ENCODE measurements around the gene CNTNAP4.

CNTNAP4 gene

GRCh38 chr16:76278086-76278485, 885 bp downstream of the CNTNAP4 start:
- TF ChIP-seq, protein P1, sequence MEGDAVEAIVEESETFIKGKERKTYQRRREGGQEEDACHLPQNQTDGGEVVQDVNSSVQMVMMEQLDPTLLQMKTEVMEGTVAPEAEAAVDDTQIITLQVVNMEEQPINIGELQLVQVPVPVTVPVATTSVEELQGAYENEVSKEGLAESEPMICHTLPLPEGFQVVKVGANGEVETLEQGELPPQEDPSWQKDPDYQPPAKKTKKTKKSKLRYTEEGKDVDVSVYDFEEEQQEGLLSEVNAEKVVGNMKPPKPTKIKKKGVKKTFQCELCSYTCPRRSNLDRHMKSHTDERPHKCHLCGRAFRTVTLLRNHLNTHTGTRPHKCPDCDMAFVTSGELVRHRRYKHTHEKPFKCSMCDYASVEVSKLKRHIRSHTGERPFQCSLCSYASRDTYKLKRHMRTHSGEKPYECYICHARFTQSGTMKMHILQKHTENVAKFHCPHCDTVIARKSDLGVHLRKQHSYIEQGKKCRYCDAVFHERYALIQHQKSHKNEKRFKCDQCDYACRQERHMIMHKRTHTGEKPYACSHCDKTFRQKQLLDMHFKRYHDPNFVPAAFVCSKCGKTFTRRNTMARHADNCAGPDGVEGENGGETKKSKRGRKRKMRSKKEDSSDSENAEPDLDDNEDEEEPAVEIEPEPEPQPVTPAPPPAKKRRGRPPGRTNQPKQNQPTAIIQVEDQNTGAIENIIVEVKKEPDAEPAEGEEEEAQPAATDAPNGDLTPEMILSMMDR (IDR thresholded peaks at IDR 0.05; ENCODE audit: control extremely low read depth, extremely low read depth, low read depth, missing control alignments): no peak
- ChIA-PET CTCF (interaction anchor here (1.0 to 2.2 kb wide), 2 partner anchors 9 to 376 kb away, joined by 3 to 14 read pairs; no protein-coding TSS in a partner anchor), POLR2A (no interaction called here)
- DNase-seq (ENCODE audit: extremely low spot score): no peak

DNA sequence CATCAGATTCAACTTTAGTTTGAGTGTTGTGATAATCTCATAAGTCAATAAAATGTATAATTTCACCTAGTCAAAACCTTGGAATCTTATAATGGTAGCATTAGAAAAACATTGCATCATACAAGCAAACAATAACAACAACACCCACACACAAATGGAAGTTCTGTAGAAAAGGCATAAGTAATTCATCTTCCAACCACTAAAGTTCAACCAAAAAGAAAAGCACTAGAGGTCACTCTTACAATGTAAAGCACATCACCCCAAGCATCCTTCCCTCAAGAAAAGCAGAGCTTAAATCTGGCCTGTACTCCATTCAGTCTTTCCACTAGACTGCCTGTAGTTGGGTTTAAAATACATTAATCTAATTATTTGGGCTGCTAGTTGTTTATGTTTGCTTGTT, 1.8 kb downstream of the CNTNAP4 start:
- ChIA-PET POLR2A (no interaction called here), CTCF (interaction anchor here (1.6 to 2.2 kb wide), 3 partner anchors 17 to 892 kb away, joined by 6 to 14 read pairs (median 7); no protein-coding TSS in a partner anchor)
- DNase-seq (ENCODE audit: extremely low spot score): no peak
- TF ChIP-seq, protein P1 (IDR thresholded peaks at IDR 0.05; ENCODE audit: control extremely low read depth, extremely low read depth, low read depth, missing control alignments): no peak

GRCh38 chr16:76280421-76281215, 3.4 kb downstream of the CNTNAP4 start:
- CTCF ChIA-PET: interaction anchor here (1.1 to 1.4 kb wide), 2 partner anchors 11 to 890 kb away, joined by 3 to 6 read pairs; no protein-coding TSS in a partner anchor
- DNase-seq (ENCODE audit: extremely low spot score): no peak
- TF ChIP-seq, protein P1 (IDR thresholded peaks at IDR 0.05; ENCODE audit: control extremely low read depth, extremely low read depth, low read depth, missing control alignments): no peak
- POLR2A ChIA-PET: no interaction called here

GRCh38 chr16:76287466-76287865, 10.3 kb downstream of the CNTNAP4 start:
- ChIA-PET CTCF (interaction anchor here (1.4 kb wide), 2 partner anchors 9 to 20 kb away, joined by 3 read pairs; no protein-coding TSS in a partner anchor), POLR2A (no interaction called here)
- DNase-seq (ENCODE audit: extremely low spot score): no peak

GRCh38 chr16:76292218-76292617, 15.0 kb downstream of the CNTNAP4 start:
- CTCF ChIA-PET: no interaction called here
- TF ChIP-seq, protein P1 (IDR thresholded peaks at IDR 0.05; ENCODE audit: control extremely low read depth, extremely low read depth, low read depth, missing control alignments): no peak
- DNase-seq (ENCODE audit: extremely low spot score): no peak
- POLR2A ChIA-PET: no interaction called here

More at GRCh38 chr16:76287466-76287865, 10.3 kb downstream of the CNTNAP4 start:
- TF ChIP-seq, protein P1 (IDR thresholded peaks at IDR 0.05; ENCODE audit: control extremely low read depth, extremely low read depth, low read depth, missing control alignments): no peak

DNA sequence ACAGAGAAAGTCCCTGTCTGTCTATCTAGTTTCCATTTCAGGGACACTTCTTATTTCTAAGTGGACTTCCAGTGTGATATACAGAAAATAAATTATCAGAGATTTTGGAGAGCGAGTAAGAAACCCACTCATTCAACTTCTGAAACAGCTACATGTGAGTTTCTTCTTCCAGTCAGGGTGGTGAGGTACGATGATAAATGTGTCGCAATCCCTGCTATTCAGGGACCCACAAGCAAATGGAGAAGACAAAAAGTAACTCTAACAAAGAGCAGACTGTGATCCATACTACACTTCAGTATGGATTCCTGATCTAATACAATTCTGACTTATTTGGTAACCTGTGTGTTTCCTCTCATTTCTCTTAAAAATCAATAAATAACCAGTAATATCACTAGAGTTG, 16.8 kb downstream of the CNTNAP4 start:
- CTCF ChIA-PET: interaction anchor here (1.0 kb wide), 1 partner anchor 9 kb away, joined by 3 read pairs; no protein-coding TSS in a partner anchor
- DNase-seq (ENCODE audit: extremely low spot score): no peak
- TF ChIP-seq, protein P1 (IDR thresholded peaks at IDR 0.05; ENCODE audit: control extremely low read depth, extremely low read depth, low read depth, missing control alignments): no peak
- POLR2A ChIA-PET: no interaction called here
